Thoracic aorta (tissue), 2 donors: ENCODE measurements around the gene FERMT3. TPM values are rescaled to one million over a fixed set of nuclear protein-coding genes. Genes with fewer than 3 reads are reported as not detected.

Experiments
- ATAC-seq: fragments of 150-250 bp; one replicate; pipeline ENCODE4 v1.8.0; 2017; ENCODE audit warnings: low read depth; ENCODE audit not compliant: insufficient number of reproducible peaks, low FRiP score
- DNase-seq: peaks from one replicate; pipeline ENCODE4 v3.0.0-alpha.2; 2020; ENCODE audit warnings: low spot score
- H3K27ac ChIP-seq, 2 donors: fragments of 200-600 bp; sonication (generic); 1 replicate in 1 of 2; 2 replicates in 1 of 2; pipeline ENCODE4 v1.5.1; 2016; ENCODE audit warnings: mild to moderate bottlenecking in 2 of 2, moderate library complexity in 2 of 2
- H3K27me3 ChIP-seq: fragments of 200-600 bp; sonication (generic); replicated peaks from 2 replicates; pipeline ENCODE4 v1.6.0; 2016; ENCODE audit warnings: mild to moderate bottlenecking; ENCODE audit not compliant: insufficient read depth
- H3K36me3 ChIP-seq: fragments of 200-600 bp; sonication (generic); one replicate; pipeline ENCODE4 v1.5.1; 2016
- H3K4me1 ChIP-seq, 2 donors: fragments of 200-600 bp; sonication (generic); 1 replicate in 1 of 2; 2 replicates in 1 of 2; pipeline versions ENCODE4 v1.5.1 to v1.6.0; 2016; ENCODE audit warnings: low read depth in 2 of 2, mild to moderate bottlenecking in 1 of 2; ENCODE audit not compliant: control insufficient read depth in 1 of 2
- H3K4me3 ChIP-seq: fragments of 200-600 bp; sonication (generic); 2 replicates; pipeline ENCODE4 v1.5.1; 2016; ENCODE audit warnings: mild to moderate bottlenecking
- H3K9me3 ChIP-seq: fragments of 200-600 bp; sonication (generic); 2 replicates; pipeline ENCODE4 v1.5.1; 2016
- CTCF ChIP-seq: fragments of 200-600 bp; sonication (generic); IDR thresholded peaks from one replicate; pipeline ENCODE4 v1.5.1; 2019; ENCODE audit warnings: antibody characterized with exemption
- total RNA-seq, 2 donors: library from RNA; depleted of rRNA; stranded (reverse); fragments of >200 nt; gene quantifications; one replicate each; pipeline versions ENCODE4 v1.1.0 to v1.2.3, GENCODE V29; 2016

Gene FERMT3
- total RNA-seq, 2 donors from 2014 or later: 47.2 to 66.6 TPM

GRCh38 chr11:64229090-64229743, 22.7 kb downstream of the FERMT3 start:
- Histone ChIP-seq H3K36me3 (no peaks in the 10 kb centered on the region), H3K27ac (peak overlapping the region; percentile 88 to 90), H3K9me3 (no peaks in the 10 kb centered on the region), H3K27me3 (no peaks in the 10 kb centered on the region), H3K4me3 (peak overlapping the region; percentile 85), H3K4me1 (peaks cover 26 to 76% of the 10 kb centered on the region in 2 donors)
- no peak for TF ChIP-seq CTCF
- DNase-seq: no peak
- ATAC-seq: no peak

- H3K27me3 ChIP-seq: no peaks in the 10 kb centered on the region
- DNase-seq (no peak), ATAC-seq (no peak)
- no peaks in the 10 kb centered on the region for H3K9me3 ChIP-seq
- H3K4me3 ChIP-seq: peak overlapping the region; percentile 85
- peak overlapping the region; percentile 88 to 90 for H3K27ac ChIP-seq
- H3K4me1 ChIP-seq: peaks cover 26 to 74% of the 10 kb centered on the region in 2 donors
- no peak for TF ChIP-seq CTCF
- no peaks in the 10 kb centered on the region for H3K36me3 ChIP-seq
Measured at GRCh38 chr11:64229744-64230170, 23.2 kb downstream of the FERMT3 start.

- Histone ChIP-seq H3K9me3 (no peaks in the 10 kb centered on the region), H3K4me1 (peaks cover 29 to 73% of the 10 kb centered on the region in 2 donors), H3K4me3 (peak within 1 kb of the TSS; percentile 85), H3K27ac (peak within 1 kb of the TSS; percentile 88 to 90), H3K27me3 (no peaks in the 10 kb centered on the region), H3K36me3 (no peaks in the 10 kb centered on the region)
- peak; percentile 83 for DNase-seq
- no peak for TF ChIP-seq CTCF
- ATAC-seq: no peak
Measured at GRCh38 chr11:64230171-64230984, 23.9 kb downstream of the FERMT3 start, which contains the start of gene DNAJC4. Gene DNAJC4, plus strand, starts transcription at chr11:64230548. Its CDS starts 307 bp downstream, at chr11:64230855.

- Histone ChIP-seq H3K4me1 (peaks cover 35 to 75% of the 10 kb centered on the region in 2 donors), H3K27me3 (no peaks in the 10 kb centered on the region), H3K27ac (peak overlapping the region; percentile 88 to 90), H3K36me3 (no peaks in the 10 kb centered on the region), H3K4me3 (peak overlapping the region; percentile 85), H3K9me3 (no peaks in the 10 kb centered on the region)
- ATAC-seq: no peak
- no peak for TF ChIP-seq CTCF
- DNase-seq: no peak
Measured at GRCh38 chr11:64230985-64231365, 24.5 kb downstream of the FERMT3 start.

- ATAC-seq (no peak), DNase-seq (no peak)
- no peak overlapping the region for H3K27ac ChIP-seq
- H3K9me3 ChIP-seq: no peaks in the 10 kb centered on the region
- no peaks in the 10 kb centered on the region for H3K36me3 ChIP-seq
- no peak overlapping the region for H3K4me3 ChIP-seq
- H3K27me3 ChIP-seq: no peaks in the 10 kb centered on the region
- H3K4me1 ChIP-seq: peaks cover 35 to 76% of the 10 kb centered on the region in 2 donors
- no peak for TF ChIP-seq CTCF
Measured at GRCh38 chr11:64231546-64231945, 25.0 kb downstream of the FERMT3 start.
